ENCODE data around the gene DMRT3.

DMRT3 gene

GRCh38 chr9:959914-960313, 16.5 kb upstream of the DMRT3 start:
- Histone ChIP-seq H3K27ac (ENCODE audit: low read length, poor library complexity, severe bottlenecking) (no peak overlapping the region), H2AK5ac (ENCODE audit: low read length, severe bottlenecking) (no peak overlapping the region), H3K9ac (ENCODE audit: low read length) (no peak overlapping the region), H4K8ac (ENCODE audit: low read length) (no peak overlapping the region), H3K23ac (ENCODE audit: low read length in 2 of 2) (no peak overlapping the region), H3K14ac (ENCODE audit: low read length in 2 of 2) (no peak overlapping the region), H3K4me1 (ENCODE audit: control insufficient read depth, insufficient read depth, low read depth, low read length) (no peaks in the 10 kb centered on the region), H2BK5ac (ENCODE audit: low read depth, low read length, poor library complexity, severe bottlenecking) (no peak overlapping the region), H3K4me2 (ENCODE audit: low read length, poor library complexity, severe bottlenecking) (no peak overlapping the region), H3K36me3 (ENCODE audit: control insufficient read depth in 1 of 2, insufficient read depth in 2 of 2, low read depth in 1 of 2, low read length in 2 of 2) (no peaks in the 10 kb centered on the region), H3K79me1 (replicated peaks; ENCODE audit: low read length, poor library complexity, severe bottlenecking) (no peaks in the 10 kb centered on the region), H2BK120ac (ENCODE audit: low read depth, low read length) (no peak overlapping the region), H4K91ac (ENCODE audit: low read length) (no peak overlapping the region), H2BK15ac (ENCODE audit: low read depth, poor library complexity, severe bottlenecking) (no peak overlapping the region), H3K4ac (ENCODE audit: low read depth in 1 of 2, low read length in 2 of 2) (no peak overlapping the region), H2BK12ac (ENCODE audit: low read length in 2 of 2) (no peak overlapping the region), H3K27me3 (ENCODE audit: control insufficient read depth in 1 of 2, insufficient read depth in 1 of 2, low read length in 2 of 2) (peaks cover 15 to 46% of the 10 kb centered on the region in 2 experiments), H3K4me3 (ENCODE audit: insufficient read depth in 1 of 2, low read depth in 1 of 2, low read length in 2 of 2) (no peak overlapping the region), H3K9me3 (ENCODE audit: control insufficient read depth, low read length) (no peaks in the 10 kb centered on the region), H2AFZ (ENCODE audit: low read depth, low read length) (no peak overlapping the region), H3K18ac (ENCODE audit: low read depth in 1 of 2, low read length in 2 of 2) (no peak overlapping the region)
- no peak for DNase-seq
- WGBS: 87% methylated on average over 4 of the region's 4 CpGs

GRCh38 chr9:962023-962422, 14.4 kb upstream of the DMRT3 start:
- Histone ChIP-seq H3K14ac (ENCODE audit: low read length in 2 of 2) (no peak overlapping the region), H3K27ac (ENCODE audit: low read length, poor library complexity, severe bottlenecking) (no peak overlapping the region), H3K4ac (ENCODE audit: low read depth in 1 of 2, low read length in 2 of 2) (no peak overlapping the region), H3K36me3 (ENCODE audit: control insufficient read depth in 1 of 2, insufficient read depth in 2 of 2, low read depth in 1 of 2, low read length in 2 of 2) (no peaks in the 10 kb centered on the region), H2AFZ (ENCODE audit: low read depth, low read length) (no peak overlapping the region), H2BK5ac (ENCODE audit: low read depth, low read length, poor library complexity, severe bottlenecking) (no peak overlapping the region), H3K79me1 (replicated peaks; ENCODE audit: low read length, poor library complexity, severe bottlenecking) (no peaks in the 10 kb centered on the region), H4K8ac (ENCODE audit: low read length) (no peak overlapping the region), H2BK12ac (ENCODE audit: low read length in 2 of 2) (no peak overlapping the region), H3K4me2 (ENCODE audit: low read length, poor library complexity, severe bottlenecking) (no peak overlapping the region), H3K27me3 (ENCODE audit: control insufficient read depth in 1 of 2, insufficient read depth in 1 of 2, low read length in 2 of 2) (peaks cover 30 to 49% of the 10 kb centered on the region in 2 experiments), H3K9ac (ENCODE audit: low read length) (peak overlapping the region; percentile 42), H3K9me3 (ENCODE audit: control insufficient read depth, low read length) (no peaks in the 10 kb centered on the region), H2BK15ac (ENCODE audit: low read depth, poor library complexity, severe bottlenecking) (no peak overlapping the region), H2AK5ac (ENCODE audit: low read length, severe bottlenecking) (no peak overlapping the region), H2BK120ac (ENCODE audit: low read depth, low read length) (no peak overlapping the region), H4K91ac (ENCODE audit: low read length) (no peak overlapping the region), H3K18ac (ENCODE audit: low read depth in 1 of 2, low read length in 2 of 2) (no peak overlapping the region), H3K23ac (ENCODE audit: low read length in 2 of 2) (no peak overlapping the region), H3K4me3 (ENCODE audit: insufficient read depth in 1 of 2, low read depth in 1 of 2, low read length in 2 of 2) (no peak overlapping the region), H3K4me1 (ENCODE audit: control insufficient read depth, insufficient read depth, low read depth, low read length) (no peaks in the 10 kb centered on the region)
- DNase-seq: no peak
- WGBS: 58% methylated on average over 6 of the region's 6 CpGs

GRCh38 chr9:965497-965896, 11.0 kb upstream of the DMRT3 start:
- Histone ChIP-seq H3K4me2 (ENCODE audit: low read length, poor library complexity, severe bottlenecking) (no peak overlapping the region), H2AFZ (ENCODE audit: low read depth, low read length) (no peak overlapping the region), H3K27me3 (ENCODE audit: control insufficient read depth in 1 of 2, insufficient read depth in 1 of 2, low read length in 2 of 2) (peaks cover 53 to 57% of the 10 kb centered on the region in 2 experiments), H3K23ac (ENCODE audit: low read length in 2 of 2) (no peak overlapping the region), H3K14ac (ENCODE audit: low read length in 2 of 2) (no peak overlapping the region), H3K9me3 (ENCODE audit: control insufficient read depth, low read length) (no peaks in the 10 kb centered on the region), H4K91ac (ENCODE audit: low read length) (no peak overlapping the region), H3K36me3 (ENCODE audit: control insufficient read depth in 1 of 2, insufficient read depth in 2 of 2, low read depth in 1 of 2, low read length in 2 of 2) (no peaks in the 10 kb centered on the region), H3K4me1 (ENCODE audit: control insufficient read depth, insufficient read depth, low read depth, low read length) (peaks cover 10% of the 10 kb centered on the region), H2AK5ac (ENCODE audit: low read length, severe bottlenecking) (no peak overlapping the region), H3K18ac (ENCODE audit: low read depth in 1 of 2, low read length in 2 of 2) (no peak overlapping the region), H3K4me3 (ENCODE audit: insufficient read depth in 1 of 2, low read depth in 1 of 2, low read length in 2 of 2) (no peak overlapping the region), H2BK15ac (ENCODE audit: low read depth, poor library complexity, severe bottlenecking) (no peak overlapping the region), H3K4ac (ENCODE audit: low read depth in 1 of 2, low read length in 2 of 2) (no peak overlapping the region), H3K79me1 (replicated peaks; ENCODE audit: low read length, poor library complexity, severe bottlenecking) (no peaks in the 10 kb centered on the region), H2BK5ac (ENCODE audit: low read depth, low read length, poor library complexity, severe bottlenecking) (no peak overlapping the region), H4K8ac (ENCODE audit: low read length) (no peak overlapping the region), H3K27ac (ENCODE audit: low read length, poor library complexity, severe bottlenecking) (no peak overlapping the region), H2BK120ac (ENCODE audit: low read depth, low read length) (no peak overlapping the region), H3K9ac (ENCODE audit: low read length) (no peak overlapping the region), H2BK12ac (ENCODE audit: low read length in 2 of 2) (no peak overlapping the region)
- WGBS: 36% methylated on average over 4 of the region's 4 CpGs
- DNase-seq: no peak

DNA sequence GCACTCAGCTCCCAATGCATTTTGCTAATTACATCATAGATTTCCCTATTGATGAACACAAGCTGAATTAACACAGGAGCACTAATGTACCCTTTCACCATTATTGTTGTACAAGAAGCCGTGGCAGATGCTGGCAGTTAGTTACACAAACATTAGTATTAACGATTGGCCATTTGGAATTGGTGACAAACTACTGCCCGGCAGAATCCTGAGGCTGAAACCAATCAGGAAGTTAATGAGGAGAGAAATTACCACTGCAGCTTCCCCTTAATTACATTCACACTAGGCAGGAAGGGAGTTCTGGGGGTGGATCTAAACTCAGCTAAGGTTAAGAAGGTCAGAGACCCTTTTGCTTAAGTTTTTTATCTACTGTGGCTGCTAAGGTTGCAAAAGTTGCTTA, 9.6 kb upstream of the DMRT3 start:
- Histone ChIP-seq H3K23ac (ENCODE audit: low read length in 2 of 2) (no peak overlapping the region), H4K8ac (ENCODE audit: low read length) (no peak overlapping the region), H2BK15ac (ENCODE audit: low read depth, poor library complexity, severe bottlenecking) (no peak overlapping the region), H2AFZ (ENCODE audit: low read depth, low read length) (no peak overlapping the region), H3K4ac (ENCODE audit: low read depth in 1 of 2, low read length in 2 of 2) (no peak overlapping the region), H2BK120ac (ENCODE audit: low read depth, low read length) (no peak overlapping the region), H3K14ac (ENCODE audit: low read length in 2 of 2) (no peak overlapping the region), H2BK12ac (ENCODE audit: low read length in 2 of 2) (no peak overlapping the region), H3K9me3 (ENCODE audit: control insufficient read depth, low read length) (no peaks in the 10 kb centered on the region), H3K18ac (ENCODE audit: low read depth in 1 of 2, low read length in 2 of 2) (no peak overlapping the region), H3K4me3 (ENCODE audit: insufficient read depth in 1 of 2, low read depth in 1 of 2, low read length in 2 of 2) (no peak overlapping the region), H4K91ac (ENCODE audit: low read length) (no peak overlapping the region), H3K27ac (ENCODE audit: low read length, poor library complexity, severe bottlenecking) (no peak overlapping the region), H2BK5ac (ENCODE audit: low read depth, low read length, poor library complexity, severe bottlenecking) (no peak overlapping the region), H3K79me1 (replicated peaks; ENCODE audit: low read length, poor library complexity, severe bottlenecking) (no peaks in the 10 kb centered on the region), H3K4me1 (ENCODE audit: control insufficient read depth, insufficient read depth, low read depth, low read length) (peaks cover 18% of the 10 kb centered on the region), H3K4me2 (ENCODE audit: low read length, poor library complexity, severe bottlenecking) (no peak overlapping the region), H3K9ac (ENCODE audit: low read length) (no peak overlapping the region), H3K27me3 (ENCODE audit: control insufficient read depth in 1 of 2, insufficient read depth in 1 of 2, low read length in 2 of 2) (peaks cover 56 to 70% of the 10 kb centered on the region in 2 experiments), H3K36me3 (ENCODE audit: control insufficient read depth in 1 of 2, insufficient read depth in 2 of 2, low read depth in 1 of 2, low read length in 2 of 2) (no peaks in the 10 kb centered on the region), H2AK5ac (ENCODE audit: low read length, severe bottlenecking) (no peak overlapping the region)
- DNase-seq: no peak
- 27% methylated on average over 2 of the region's 3 CpGs for WGBS

Data from mesenchymal stem cell (in vitro differentiated cells and primary cell).